HepG2 (cell line): ENCODE data around the gene AKAP10.

Source experiments
- BHLHE40 ChIP-seq: IDR thresholded peaks from 2 replicates; pipeline ENCODE4 v1.6.1; 2011; ENCODE audit warnings: low read length, improper control_type of control experiment
- ZNF34 ChIP-seq: sonication (generic); formaldehyde crosslinking; IDR thresholded peaks from 2 replicates; pipeline ENCODE4 v1.4.0; 2020; ENCODE audit warnings: mild to moderate bottlenecking, missing genetic modification reagents, borderline replicate concordance
- TF ChIP-seq, protein P1 (sequence below): IDR thresholded peaks from 2 replicates; pipeline ENCODE4 v1.6.1; 2016; ENCODE audit warnings: low read depth, missing genetic modification reagents, missing compliant biosample characterization

DNA sequence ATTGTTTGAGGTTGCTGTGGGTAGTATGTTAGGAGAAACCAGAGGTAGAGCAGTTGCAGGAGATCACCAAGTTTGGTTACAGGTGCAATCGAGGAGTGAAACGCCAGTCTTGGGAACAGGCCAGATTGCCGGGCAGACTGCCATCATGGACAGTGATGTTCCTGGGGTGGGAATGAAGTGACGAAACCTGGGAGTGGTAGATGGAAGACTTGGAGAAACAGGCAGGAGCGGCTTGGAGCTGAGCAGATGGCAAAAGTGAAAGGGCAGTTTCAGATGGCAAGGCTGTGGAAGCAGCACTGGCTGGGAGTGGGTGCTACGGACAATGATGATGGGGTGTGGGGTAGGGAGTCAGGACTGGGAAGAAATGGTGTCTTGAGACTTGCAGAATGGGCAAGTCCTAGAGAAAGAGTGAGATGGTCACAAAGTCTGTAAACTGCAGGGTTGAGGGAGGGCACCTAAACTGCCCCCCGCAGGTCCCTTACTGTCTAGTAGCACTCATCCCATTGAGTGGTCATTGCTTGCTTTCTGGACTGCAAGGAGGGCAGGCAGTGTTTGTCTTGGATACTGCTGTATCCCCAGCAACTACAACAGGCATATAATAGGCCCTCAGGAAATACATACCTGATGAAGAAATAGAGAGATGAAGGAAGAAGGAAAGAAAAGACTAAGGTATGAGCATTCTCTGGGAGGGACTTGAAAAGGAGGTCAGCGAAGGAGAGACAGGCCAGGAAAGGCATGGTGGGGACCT is 80.4 kb downstream of the AKAP10 start:
- no peak for TF ChIP-seq BHLHE40
- no peak for TF ChIP-seq ZNF34 (CRISPR knock-in tag)
- TF ChIP-seq, protein P1, sequence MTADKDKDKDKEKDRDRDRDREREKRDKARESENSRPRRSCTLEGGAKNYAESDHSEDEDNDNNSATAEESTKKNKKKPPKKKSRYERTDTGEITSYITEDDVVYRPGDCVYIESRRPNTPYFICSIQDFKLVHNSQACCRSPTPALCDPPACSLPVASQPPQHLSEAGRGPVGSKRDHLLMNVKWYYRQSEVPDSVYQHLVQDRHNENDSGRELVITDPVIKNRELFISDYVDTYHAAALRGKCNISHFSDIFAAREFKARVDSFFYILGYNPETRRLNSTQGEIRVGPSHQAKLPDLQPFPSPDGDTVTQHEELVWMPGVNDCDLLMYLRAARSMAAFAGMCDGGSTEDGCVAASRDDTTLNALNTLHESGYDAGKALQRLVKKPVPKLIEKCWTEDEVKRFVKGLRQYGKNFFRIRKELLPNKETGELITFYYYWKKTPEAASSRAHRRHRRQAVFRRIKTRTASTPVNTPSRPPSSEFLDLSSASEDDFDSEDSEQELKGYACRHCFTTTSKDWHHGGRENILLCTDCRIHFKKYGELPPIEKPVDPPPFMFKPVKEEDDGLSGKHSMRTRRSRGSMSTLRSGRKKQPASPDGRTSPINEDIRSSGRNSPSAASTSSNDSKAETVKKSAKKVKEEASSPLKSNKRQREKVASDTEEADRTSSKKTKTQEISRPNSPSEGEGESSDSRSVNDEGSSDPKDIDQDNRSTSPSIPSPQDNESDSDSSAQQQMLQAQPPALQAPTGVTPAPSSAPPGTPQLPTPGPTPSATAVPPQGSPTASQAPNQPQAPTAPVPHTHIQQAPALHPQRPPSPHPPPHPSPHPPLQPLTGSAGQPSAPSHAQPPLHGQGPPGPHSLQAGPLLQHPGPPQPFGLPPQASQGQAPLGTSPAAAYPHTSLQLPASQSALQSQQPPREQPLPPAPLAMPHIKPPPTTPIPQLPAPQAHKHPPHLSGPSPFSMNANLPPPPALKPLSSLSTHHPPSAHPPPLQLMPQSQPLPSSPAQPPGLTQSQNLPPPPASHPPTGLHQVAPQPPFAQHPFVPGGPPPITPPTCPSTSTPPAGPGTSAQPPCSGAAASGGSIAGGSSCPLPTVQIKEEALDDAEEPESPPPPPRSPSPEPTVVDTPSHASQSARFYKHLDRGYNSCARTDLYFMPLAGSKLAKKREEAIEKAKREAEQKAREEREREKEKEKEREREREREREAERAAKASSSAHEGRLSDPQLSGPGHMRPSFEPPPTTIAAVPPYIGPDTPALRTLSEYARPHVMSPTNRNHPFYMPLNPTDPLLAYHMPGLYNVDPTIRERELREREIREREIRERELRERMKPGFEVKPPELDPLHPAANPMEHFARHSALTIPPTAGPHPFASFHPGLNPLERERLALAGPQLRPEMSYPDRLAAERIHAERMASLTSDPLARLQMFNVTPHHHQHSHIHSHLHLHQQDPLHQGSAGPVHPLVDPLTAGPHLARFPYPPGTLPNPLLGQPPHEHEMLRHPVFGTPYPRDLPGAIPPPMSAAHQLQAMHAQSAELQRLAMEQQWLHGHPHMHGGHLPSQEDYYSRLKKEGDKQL (CRISPR knock-in tag): no peak
